Stimulated activated CD4-positive, alpha-beta T cell treated with anti-CD3 and anti-CD28 coated beads, Interleukin-15, amount 100 ng/mL, for 1 hour (primary cell): ENCODE data around the gene ENDOG.

Source experiments
- DNase-seq, 2 donors: peaks; one replicate each; pipeline ENCODE4 v3.0.0-alpha.2; 2020; ENCODE audit warnings: low read depth in 1 of 2, low spot score in 1 of 2

The ENDOG gene

DNA sequence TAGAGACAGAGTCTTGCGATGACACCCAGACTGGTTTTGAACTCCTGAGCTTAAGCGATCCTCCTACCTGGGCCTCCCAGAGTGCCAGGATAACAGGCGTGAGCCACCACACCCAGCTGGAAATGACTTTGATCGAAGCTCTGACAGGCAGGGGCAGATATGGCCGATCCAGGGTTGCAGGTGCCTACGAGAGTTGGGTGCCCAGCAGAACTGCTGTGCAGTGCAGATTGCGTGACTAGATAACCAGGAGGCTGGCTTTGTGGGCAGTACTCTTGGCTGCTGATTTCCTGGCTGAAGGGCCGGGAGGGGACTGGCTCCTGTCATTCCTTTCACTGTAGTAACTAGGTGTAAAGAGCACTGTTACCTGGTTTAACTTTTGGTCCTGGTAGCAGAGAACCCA, 19.4 kb upstream of the ENDOG start:
- no peak for DNase-seq

DNA sequence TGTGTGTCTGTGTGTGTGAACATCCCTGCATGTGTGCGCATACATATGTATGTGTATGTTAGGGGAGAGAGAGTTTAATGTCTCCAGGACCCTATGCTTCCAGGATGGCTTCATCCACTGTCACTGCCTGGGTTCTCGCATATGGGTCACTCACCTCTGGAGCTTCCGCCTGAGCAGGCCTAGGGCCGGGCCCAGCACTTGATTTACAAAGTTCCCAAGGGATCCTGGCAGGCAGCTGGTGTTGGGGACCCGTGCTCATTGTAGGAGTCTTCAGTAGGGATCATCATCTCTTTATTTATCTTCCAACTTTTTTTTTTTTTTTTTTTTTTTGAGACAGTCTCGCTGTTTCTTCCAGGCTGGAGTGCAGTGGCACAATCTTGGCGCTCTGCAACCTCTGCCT, 18.2 kb upstream of the ENDOG start:
- DNase-seq: no peak

DNA sequence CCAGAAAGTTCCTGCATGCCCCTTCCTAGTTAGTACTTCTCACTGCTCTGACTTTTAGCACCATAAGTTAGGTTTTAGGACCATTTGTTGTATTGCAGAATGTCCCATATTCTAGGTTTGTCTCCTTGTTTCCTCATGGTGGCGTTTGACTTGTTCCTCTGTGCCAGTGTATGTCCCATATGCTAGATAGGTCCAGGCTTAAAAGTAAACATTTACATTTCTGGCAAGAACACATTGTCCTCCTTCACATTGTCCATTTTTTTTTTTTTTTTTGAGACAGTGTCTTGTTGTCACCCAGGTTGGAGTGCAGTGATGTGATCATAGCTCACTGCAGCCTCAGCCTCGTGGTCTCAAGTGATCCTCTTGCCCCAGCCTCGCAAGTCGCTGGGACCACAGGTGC, 15.8 kb upstream of the ENDOG start:
- DNase-seq: no peak

DNA sequence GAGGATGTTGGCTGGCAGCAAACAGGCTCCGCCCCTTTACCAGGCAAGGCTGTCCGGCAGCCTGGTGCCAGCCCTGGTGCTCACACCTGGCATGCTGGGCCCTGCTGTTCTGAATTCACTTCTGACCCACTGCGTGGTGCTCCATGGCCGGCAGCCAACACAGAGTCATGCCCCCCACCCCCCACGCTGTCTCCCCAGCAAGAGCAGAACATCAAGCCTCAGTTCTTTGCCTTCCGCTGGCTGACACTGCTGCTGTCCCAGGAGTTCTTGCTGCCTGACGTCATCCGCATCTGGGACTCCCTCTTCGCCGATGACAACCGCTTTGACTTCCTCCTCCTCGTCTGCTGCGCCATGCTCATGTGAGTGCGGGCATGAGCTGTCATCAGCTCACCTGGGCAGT, 12.6 kb upstream of the ENDOG start:
- DNase-seq: no peak

DNA sequence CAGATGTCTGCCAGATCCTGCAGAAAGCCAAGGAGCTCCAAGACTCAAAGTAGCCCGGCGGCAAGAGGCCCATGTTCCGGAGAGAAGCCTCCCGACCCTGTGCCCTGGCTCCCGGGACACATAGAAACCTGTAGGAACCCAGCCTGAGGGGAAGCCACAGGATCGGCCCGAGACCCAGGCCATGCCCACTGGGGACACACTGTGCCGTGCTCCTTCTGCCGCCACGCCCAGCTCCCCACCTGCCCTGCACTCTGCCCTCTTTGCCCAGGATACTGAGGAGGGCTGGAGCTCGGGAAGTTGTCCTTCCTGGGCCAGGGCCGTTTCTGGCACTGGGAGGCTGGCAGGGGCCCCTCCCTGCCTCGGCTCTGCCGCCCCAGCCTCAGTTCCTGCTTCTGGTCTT, 10.5 kb upstream of the ENDOG start:
- DNase-seq: no peak

DNA sequence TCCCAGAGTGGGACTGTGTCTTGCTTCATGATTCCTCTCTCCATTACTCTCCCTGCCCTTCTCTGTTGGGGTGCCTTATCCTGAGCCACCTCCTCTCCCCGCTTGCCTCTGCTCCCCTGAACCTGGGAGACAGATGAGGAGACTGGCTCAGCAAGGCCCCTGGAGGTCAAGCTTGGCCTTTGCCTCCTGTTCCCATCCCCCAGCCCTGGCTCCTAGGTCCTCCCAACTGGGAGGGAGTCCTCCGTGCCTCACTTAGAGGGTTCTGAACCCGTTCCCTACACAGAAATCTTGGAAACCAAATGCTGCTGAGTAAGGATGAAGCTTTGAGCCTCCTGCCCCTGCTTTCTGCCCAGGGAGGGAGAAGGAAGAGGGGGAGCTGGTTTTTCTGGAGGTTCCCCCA, 9.8 kb upstream of the ENDOG start:
- no peak for DNase-seq

DNA sequence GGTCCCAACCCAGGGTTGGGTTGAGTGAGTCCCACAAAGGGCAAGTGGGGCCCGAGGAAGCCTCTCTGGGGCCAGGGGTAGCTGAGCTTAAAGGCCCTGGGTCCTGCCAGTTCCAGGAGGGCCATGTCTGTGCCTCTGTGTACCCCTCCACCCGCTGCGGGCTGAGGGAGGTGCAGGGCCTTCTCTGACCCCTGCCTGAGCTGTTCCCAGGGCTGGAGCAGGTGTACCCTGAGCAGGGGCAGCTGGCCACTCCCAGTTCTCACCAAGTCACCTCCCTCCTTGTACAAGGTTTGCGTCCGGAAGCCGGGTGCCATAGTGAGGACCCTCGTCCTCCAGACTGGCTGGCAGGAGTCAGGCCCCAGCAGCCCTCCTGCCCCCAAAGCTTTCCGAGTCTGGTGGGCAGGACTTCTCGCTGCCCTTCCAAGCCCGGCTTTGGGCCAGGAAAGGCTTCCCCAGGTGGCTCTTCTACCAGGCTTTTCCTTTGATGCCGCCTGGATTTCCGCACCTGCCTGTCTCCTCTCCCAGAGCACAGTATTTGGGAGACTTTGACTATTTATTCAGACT, 9.2 kb upstream of the ENDOG start:
- no peak for DNase-seq

DNA sequence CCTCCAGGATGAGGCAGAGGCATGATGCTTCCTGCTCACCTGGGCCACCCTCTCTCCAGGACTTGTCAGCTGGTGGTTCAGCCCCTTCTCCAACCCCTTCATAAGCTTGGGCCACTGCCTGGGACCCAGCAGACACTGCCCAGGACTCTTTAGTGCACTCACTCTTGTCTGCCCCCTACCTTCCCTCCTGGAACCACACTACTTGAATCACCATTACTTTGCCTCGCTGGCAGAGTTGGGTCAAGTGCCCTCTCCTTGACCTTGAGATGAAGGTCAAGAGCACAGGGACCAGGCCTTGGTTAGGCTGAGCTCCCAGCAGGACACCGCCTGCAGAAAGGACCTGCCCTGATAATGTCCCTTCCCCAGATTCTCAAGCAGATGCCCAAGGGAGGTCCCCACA, 8.5 kb upstream of the ENDOG start:
- no peak for DNase-seq

DNA sequence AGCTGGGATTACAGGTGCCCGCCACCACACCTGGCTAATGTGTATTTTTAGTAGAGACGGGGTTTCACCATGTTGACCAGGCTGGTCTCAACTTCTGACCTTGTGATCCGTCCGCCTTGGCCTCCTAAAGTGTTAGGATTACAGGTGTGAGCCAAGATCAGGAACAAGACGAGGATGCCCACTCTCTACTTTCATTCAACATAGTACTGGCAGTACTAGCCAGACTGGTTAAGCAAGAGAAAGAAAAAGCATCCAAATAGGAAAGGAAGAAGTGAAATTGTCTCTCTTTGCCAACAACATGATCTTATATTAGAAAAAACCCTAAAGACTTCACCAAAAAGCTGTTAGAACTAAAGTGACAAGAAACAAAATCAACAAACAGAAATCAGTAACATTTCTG, 7.4 kb upstream of the ENDOG start:
- DNase-seq: no peak

DNA sequence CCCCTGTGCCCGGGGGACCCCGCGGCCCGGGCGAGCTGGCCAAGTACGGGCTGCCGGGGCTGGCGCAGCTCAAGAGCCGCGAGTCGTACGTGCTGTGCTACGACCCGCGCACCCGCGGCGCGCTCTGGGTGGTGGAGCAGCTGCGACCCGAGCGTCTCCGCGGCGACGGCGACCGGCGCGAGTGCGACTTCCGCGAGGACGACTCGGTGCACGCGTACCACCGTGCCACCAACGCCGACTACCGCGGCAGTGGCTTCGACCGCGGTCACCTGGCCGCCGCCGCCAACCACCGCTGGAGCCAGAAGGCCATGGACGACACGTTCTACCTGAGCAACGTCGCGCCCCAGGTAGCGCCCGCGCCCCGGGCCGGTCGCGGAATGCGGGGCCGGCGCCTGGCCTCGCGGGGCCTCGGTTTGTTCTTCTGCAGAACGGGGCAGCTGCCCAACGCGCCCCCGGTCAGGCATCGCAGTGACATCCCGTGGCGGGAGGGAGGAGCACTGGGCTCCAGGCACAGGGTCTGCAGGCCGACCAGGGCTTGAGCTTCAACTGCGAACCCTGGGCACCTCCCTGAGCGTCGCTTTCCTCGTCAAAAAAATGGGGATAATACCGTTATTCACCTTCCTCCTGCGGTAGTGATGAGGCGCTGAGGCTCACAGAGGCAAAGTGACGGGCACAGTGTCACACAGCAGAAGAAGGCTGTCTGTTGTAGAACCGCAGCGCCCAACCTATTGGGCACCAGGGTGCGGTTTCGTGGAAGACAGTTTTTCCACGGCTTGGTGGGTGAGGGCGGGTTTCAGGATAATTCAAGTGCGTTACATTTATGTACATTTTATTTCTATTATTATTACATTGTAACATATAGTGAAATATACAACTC, 777 bp downstream of the ENDOG start:
- peak; percentile 11 to 15 for DNase-seq

DNA sequence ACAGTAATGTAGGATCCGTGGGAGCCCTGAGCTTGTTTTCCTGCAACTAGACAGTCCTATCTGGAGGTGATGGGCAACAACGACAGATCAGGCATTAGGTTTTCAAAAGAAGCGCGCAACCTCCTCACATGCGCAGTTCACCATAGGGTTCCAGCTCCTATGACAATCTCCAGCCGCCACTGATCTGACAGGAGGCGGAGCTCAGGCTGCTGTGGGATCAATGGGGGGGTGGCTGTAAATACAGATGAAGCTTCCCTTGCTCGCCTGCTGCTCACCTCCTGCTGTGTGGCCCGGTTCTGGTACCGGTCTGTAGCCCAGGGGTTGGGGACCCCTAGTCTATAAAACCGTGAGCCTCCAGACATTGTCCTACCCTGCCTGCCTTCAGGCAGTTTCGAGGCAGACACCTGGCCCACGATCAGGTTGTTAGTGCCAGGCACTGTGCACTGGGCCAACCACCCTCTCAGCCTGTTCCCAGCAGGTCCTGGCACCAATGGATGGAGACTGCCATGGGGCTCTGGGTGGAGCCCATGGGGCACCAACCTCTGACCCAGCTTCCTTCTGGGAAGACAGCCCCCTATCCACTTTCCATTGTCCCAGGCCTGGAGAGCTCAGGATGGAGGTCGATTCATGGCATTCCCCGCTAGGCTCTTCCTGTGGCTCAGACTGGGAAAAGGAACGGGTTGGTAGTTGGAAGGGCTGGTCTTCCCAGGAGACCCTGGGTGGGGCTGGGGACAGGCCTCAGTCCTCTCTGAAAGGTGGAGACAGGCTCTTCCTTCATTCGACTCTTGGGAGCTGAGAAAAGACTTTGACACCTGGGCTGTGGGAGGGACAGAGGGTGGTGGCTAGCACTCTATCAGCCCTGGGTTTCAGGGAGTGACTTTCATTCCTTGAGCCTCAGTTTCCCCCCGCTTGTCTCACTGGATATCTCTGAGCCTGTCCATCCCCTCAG, 1.7 kb downstream of the ENDOG start:
- DNase-seq: no peak

DNA sequence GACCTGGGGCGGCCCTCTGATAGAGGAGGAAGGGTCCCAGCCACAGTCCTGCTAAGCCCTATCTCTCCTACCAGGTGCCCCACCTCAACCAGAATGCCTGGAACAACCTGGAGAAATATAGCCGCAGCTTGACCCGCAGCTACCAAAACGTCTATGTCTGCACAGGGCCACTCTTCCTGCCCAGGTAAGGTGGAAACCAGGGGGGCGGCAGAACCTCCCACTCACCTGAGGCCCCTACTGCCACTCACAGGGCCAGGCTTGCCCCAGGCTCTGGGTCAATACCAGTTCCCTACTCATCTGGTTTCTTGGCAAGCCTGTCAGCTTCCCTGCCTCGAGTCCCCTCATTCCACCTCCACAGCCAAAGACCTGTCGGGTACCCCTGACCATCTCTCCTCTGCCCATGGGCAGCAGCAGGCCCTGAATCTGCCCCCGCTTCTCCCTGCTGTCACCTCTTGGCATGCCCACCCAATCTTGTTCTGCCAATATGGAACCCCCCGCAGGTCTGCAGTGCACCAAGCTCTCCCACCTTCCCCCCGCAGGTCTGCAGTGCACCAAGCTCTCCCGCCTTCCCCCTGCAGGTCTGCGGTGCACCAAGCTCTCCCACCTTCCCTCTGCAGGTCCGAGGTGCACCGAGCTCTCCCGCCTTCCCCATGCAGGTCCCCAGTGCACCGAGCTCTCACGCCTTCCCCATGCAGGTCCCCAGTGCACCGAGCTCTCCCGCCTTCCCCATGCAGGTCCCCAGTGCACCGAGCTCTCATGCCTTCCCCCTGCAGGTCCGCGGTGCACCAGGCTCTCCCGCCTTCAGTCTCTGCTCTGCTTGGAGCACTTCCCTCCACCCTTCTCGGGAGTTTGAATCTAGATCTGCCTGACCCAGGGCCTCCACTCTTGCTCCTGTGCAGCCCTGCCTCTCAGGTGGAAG, 2.6 kb downstream of the ENDOG start:
- DNase-seq: no peak

DNA sequence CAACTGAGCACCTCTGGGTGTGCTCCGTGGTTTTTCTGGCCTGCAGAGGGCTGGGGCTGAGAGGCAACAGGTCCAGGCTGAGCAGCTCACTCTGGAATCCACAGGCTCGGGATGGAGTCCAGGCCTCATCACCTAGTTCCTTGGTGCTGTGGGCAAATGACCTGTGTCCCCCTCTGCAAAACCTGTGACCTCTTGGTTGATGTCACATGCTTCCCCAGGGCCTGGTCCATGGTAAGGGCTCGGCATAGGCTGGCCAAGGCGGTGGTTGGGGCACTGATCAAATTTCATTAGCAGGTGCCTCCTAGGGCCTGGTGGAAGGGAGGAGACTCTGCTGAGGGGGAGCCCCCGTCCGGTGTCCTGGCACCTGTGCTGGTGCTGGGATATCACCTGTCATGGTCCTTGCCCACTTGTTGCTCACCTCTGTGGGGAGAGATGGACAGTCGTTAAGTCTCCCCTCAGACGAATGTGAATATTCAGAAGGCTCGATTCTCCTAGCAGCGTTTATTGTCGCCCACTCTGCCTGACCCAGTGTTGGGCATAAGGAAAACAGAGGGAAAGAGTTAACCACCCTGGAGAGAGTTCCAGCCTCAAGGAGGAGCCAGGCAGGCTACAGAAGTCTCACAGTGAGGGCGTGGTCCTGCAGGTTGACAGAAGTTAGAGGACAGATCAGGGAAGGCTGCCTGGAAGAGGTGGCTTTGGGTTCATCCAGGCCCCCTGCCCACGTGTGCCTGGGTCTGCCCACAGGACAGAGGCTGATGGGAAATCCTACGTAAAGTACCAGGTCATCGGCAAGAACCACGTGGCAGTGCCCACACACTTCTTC, 3.5 kb downstream of the ENDOG start:
- DNase-seq: no peak

DNA sequence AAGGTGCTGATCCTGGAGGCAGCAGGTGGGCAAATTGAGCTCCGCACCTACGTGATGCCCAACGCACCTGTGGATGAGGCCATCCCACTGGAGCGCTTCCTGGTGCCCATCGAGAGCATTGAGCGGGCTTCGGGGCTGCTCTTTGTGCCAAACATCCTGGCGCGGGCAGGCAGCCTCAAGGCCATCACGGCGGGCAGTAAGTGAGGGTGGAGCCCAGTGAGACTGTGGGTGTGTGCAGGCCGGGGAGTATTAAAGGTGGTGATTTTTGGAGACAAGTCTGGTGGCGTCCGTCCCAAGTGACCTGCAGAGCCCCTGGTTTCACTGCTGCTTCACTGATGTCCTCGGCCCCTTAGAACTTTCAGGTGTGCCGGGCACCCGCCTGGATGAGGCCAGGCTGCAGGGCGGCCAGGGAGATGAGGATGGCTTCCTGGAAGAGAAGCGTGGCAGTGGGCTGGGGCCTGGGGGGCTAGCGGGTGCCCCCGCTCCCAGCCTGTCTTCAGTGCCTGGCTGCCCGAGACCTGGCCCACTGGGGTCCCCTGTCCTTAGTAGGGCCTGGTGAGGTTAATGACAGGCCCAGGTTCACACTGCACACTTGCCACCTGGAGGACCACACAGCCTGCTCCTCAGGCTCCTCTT, 4.2 kb downstream of the ENDOG start:
- no peak for DNase-seq

DNA sequence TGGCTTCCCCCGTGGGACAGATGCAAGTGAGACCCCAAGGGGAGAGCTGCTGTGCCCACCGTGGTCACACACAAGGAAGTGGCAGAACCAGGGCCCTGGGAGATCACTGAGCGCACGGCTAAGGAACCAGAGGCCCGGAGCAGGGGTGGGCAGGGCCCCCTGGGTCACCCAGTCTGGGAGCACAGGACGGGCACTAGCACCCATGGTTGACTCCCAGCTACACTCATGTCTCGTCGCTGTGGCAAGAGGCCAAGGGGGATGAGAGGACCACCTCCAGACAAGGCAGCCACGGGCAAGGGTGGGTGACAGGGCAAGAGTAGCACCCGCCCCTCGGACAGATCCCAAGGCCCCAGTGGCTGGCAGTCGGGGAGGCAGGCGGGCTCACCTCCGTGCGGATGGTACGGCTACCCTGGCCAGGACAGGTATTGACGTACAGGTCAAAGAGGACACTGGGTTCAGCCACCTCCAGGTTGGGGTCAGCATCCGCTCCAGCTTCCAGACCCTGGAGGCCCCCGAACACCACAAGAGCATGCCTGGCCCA, 5.1 kb downstream of the ENDOG start:
- no peak for DNase-seq

DNA sequence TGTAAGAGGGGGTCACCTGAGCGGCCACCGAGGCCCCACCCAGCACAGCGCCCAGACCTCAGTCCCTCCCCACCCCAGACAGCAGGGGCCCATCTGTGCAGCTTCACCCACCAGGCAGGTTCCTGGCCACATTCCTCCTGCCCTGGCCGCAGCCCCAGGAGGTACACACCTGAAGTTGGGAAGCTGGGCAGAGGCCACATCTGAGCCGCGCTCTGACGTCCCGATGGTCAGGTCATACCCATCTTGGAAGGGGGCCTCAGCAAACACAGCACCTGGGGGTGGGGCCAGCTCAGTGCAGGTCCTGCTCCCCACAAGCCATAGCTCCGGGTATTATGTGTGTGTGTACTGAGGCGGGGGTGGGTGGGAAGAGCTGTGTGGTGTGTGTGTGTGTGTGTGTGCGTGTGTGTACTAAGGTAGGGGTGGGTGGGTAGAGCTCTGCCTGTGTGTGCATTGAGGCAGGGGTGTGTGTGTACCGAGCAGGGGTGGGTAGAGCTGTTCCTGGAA, 5.7 kb downstream of the ENDOG start:
- no peak for DNase-seq

DNA sequence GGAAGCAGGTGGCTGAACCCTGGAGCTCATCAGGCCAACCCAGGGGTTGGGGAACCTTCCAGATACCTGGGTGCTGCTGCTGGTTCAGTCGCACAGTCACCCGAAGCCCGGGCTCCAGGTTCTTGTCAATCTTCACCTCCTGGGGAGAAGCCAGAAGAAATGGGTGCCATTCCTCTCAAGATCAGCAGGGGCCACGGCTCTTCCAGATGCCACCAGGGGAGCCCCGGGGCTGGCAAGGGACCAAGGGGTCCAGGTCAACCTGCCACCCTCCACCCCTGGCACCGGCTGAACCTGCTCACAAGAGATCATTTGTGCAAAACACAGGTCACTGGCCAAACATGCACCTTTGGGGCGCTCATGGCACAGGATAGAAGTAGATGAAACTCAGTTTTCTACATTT, 6.6 kb downstream of the ENDOG start:
- DNase-seq: no peak

DNA sequence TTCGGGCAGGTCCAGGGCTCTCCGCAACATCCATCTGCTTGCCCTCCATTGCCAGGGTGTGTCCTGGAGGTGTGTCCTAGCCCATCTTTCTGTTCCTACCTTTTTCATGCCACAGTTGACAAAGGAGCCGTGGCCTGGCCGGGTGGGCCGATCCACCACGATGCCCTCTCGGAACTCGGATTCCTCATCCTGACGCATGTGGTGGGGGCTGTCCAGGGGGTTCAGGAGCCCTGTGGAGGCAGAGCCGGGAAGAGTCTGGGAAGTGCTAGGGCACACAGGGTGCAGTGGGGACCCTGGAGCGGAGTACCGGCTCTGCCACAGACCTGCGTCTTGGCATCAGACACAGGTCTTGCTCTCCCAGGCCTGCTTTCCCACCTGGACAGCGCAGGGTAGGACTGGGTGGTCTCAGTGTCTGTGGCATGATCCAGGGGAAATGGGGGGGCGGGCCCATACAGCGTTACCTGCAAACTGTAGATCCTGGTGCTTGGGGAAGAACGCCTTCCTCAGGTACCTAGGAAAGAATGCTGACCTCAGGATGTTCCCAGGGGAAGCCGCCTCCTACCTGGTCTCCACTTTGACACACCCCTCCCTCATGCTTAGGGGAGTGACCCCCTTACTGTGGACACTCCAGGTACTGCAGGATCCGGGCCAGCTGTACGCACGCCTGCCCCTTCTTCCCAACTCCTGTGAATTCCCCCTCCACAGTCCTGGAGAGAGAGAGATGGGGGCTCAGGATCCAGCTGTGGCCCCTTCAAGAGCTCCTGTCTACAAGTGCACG, 7.8 kb downstream of the ENDOG start:
- DNase-seq: no peak
